ENCODE results near the gene PAQR6.
"Not testable (repeated sequence)": the region's sequence is repeated elsewhere in the genome, so short reads cannot be mapped to it uniquely, and the experiment has no call there.

PAQR6 gene

GRCh38 chr1:156229809-156230472, 17.9 kb downstream of the PAQR6 start:
- DNase-seq = no peak

- DNase-seq = no peak
These were observed 19.4 kb downstream of the PAQR6 start for GRCh38 chr1:156228501-156228900.

DNA sequence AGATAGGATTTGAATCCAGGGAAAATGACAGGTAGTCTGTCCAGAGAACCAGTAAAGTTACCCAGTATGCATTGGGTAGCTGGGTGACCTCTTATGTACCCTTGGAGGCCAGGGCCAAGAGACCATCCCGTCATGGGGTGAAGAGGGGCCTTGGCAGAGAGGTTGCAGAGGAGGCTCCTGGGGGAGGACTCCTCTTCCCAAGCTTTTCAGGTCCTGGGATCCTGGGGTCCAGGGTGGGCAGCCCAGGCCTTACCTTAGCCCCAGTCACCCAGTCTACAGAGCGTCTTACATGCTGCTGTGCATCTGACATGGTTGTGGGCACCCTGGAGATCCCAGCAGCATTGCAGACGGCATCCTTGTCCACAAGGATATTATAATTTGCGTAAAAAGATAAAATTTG, 21.1 kb downstream of the PAQR6 start:
- DNase-seq = no peak

DNA sequence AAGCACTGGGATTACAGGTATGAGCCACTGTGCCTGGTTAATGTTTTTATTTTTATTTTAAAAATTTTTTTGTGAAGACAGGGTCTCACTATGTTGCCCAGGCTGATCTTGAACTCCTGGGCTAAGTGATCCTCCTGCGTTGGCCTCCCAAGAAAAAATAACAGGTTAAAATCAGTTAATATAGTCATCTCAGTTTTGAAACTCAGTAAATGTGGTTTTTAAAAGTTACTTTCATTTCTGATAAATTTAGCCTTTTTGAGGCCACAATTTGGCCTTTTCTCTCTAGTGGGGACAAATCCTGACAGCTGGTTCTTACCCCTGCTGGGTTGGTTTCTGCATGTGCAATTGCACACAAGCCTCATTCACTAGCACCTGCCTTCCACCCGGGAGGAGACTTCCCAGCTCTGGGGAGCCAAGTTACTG, 21.7 kb downstream of the PAQR6 start:
- DNase-seq = no peak

GRCh38 chr1:156225677-156226014, 22.2 kb downstream of the PAQR6 start:
- DNase-seq = no peak

DNA sequence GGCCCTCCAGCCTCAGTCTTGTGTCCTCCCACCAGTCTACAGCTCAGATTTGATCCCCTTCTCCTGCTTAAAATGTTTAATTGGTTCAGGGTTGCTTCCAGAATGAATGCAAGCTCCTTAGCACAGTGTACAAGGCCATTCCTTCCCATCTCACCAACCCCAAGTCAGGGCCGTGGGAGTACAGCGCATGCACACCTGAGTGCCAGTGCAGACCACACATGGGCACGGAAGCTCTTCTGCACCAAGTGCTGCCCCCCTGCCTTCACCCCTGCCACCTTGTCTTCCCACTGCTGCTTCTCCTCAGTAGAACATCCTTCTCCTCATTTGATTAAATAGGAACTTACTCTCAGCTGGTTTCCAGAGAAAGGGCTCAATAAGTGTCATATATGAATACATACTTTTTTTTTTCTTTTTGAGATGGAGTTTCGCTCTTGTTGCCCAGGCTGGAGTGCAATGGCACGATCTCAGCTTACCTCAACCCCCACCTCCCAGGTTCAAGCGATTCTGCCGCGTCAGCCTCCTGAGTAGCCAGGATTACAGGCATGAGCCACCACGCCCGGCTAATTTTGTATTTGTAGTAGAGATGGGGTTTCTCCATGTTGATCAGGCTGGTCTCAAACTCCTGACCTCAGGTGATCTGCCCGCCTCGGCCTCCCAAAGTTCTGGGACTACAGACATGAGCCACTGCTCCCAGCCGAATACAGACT, 25.7 kb downstream of the PAQR6 start:
- no peak for DNase-seq

GRCh38 chr1:156220226-156220625, 27.6 kb downstream of the PAQR6 start:
- DNase-seq = no peak

DNA sequence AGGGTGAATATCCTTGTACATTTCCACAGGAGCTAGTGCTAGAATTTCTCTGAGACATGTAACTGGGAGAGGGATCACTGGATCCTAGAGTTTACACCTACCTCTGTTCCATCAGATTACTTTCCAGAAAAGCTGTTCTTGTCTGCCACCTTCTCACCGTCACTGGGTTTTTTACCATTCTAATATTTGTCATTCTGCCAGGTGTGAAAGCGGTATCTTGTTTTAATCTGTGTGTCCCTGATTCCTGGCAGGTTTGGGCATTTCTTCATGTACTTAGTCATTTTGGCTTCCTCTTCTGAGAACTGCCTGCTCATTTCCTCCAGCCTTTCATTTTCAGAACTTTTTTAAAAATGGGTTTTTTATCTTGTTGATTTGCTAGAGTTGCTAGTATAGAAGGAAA, 30.0 kb downstream of the PAQR6 start:
- no peak for DNase-seq

- not testable (repeated sequence) for DNase-seq
These were observed 31.3 kb downstream of the PAQR6 start for GRCh38 chr1:156216361-156217086.

GRCh38 chr1:156214024-156214748, 33.7 kb downstream of the PAQR6 start:
- no peak for DNase-seq

- no peak for DNase-seq
These were observed 34.3 kb downstream of the PAQR6 start for GRCh38 chr1:156213644-156213966.

GRCh38 chr1:156212833-156213643, 34.8 kb downstream of the PAQR6 start, which contains the start of gene PMF1:
Gene PMF1 (plus strand): TSS chr1:156213007. CDS start chr1:156213016, 9 bp downstream.
- peak; percentile 95 for DNase-seq

- no peak for DNase-seq
These were observed 35.7 kb downstream of the PAQR6 start for GRCh38 chr1:156212130-156212529.

GRCh38 chr1:156211243-156211642, 36.6 kb downstream of the PAQR6 start:
- DNase-seq = no peak

- no peak for DNase-seq
These were observed 43.2 kb downstream of the PAQR6 start for GRCh38 chr1:156204686-156205085.

DNA sequence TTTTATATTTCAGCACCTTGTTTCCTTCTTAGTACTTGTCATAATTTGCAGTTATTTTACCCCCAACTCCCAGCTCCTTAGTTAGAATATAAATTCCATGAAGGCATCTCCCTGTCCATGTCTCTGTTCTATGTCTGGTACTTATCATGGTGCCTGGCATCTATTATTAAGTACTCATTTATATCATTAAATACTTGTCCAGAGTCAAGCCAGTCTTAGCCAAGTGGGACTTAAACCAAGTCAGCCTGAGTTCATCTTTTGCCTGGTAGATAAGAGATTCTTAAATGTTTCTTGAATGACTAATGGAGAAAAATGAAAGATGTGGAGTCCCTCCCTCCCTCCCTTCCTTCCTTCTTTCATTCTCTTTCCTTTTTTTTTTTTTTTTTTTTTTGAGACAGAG, 44.5 kb downstream of the PAQR6 start:
- DNase-seq = no peak

DNA sequence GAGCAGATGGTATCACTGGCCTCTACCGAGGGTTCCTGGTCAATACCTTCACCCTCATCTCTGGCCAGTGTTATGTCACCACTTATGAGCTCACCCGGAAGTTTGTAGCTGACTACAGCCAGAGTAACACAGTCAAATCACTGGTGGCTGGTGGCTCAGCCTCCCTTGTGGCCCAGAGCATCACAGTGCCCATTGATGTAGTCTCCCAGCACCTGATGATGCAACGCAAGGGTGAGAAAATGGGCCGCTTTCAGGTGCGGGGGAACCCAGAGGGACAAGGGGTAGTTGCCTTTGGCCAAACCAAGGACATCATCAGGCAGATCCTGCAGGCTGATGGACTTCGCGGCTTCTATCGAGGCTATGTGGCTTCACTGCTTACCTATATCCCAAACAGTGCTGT, 47.8 kb downstream of the PAQR6 start:
- DNase-seq = no peak

DNA sequence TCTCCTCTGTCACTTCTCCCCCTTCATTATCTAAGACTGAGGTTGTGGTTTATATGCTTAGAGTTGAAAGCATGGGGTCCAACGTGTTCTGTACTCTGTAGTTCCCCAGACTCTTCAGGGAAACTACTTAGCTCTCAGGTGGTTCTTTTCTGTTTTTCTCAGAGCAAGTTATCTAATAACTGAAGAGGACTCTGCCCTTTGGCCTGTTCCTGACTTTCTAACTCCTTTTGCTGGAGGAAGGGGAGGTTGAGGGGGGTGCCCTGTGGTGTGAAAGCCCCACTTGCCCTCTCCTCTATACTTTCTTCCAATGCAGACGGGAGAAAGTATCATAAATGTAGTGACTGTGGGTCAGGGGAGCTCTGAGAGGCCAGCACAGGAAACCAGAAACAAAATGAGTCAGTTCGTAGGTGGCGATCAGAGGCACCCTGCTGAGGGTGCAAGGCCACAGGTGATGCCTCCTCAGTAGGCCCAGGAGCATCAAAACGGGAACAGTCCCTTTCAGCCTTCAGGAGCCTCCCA, 49.0 kb downstream of the PAQR6 start:
- no peak for DNase-seq

DNA sequence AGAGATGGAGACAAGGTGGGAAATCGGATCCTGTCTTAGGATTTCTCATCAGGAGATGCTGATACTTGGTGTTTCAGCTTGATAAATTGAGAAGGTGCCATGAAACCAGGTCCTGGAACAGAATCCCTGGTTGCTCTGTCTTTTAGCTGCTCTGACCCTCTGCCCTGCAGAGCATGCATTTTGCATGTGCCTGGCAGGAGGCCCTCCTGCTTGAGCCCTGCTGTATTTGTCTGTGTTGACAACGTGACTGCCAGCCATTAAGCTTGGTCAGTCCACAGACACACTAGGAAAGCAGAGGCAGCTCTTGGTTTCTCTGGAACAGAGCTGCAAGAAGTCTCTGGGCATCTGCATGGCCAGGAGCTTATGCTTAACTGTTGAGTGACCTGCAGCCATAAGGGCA, 51.4 kb downstream of the PAQR6 start:
- no peak for DNase-seq

GRCh38 chr1:156195853-156196252, 52.0 kb downstream of the PAQR6 start:
- no peak for DNase-seq

DNA sequence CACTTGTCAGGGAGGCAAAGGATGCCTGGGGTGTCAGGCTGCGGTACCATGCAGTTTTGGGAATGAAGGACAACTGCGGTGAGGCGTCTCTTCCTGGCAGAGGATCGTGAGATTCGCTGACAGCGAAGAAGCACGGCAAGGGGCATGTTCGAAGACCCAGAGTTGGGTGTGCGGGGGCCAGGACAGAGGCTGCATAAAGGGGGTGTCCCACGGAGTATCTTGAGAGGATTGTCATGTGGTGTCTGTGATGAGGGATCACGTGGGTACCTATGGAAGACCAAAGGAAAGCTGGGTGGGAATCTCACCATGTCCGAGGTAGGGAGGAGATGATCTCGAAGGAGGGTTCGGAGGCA, 53.6 kb downstream of the PAQR6 start:
- no peak for DNase-seq

DNA sequence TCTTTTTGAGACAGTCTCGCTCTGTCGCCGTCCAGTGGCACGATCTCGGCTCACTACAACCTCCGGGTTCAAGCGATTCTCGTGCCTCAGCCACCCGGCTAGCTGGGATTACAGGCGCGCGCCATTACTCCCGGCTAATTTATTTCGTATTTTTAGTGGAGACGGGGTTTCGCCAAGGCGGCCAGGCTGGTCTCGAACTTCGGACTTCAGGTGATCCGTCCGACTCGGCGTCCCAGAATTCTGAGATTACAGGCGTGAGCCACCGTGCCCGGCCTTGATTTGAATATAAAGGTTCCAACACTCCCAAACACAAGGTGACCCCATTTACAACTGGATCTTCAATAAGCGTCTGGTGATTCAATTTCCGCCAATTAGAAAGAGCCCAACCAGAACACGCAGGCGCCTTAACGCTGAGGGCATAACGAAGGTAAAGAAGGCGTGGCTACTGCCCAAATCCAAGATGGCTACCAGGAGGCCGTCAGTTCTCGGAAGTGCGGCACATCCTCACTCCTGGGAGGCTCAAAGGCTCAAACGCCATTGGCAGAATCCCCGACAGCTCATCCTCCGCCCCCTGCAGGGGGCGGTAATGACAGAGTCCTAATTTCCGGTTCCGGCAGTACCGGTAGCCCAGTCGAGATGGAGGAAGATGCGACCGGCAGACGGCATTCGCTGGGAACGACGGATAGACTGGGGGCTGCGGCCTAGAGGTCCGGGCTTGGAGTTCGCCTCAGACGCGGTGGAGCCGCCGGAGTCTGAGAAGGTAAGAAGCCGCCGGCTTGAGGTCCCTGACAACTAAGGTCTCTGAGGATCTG, 54.2 kb downstream of the PAQR6 start, which contains the start of gene SLC25A44:
SLC25A44 (plus strand) TSS at position 617 of the 812 bp plus-strand sequence. CDS start 5,744 bp downstream, outside the sequence.
- DNase-seq = peak; percentile 95

Data from activated CD4-positive, CD25-positive, alpha-beta regulatory T cell treated with anti-CD3 and anti-CD28 coated beads, Interleukin-2, amount 50 U/mL, for 72 hours (primary cell).